Activated naive CD8-positive, alpha-beta T cell treated with anti-CD3 and anti-CD28 coated beads, Interleukin-2, amount 50 U/mL, for 24 hours (primary cell): ENCODE data around the gene DGKI.

Source experiments
- ATAC-seq: fragments of 150-1000 bp; cut with Tn5 transposase; one replicate; pipeline ENCODE4 v1.10.0; 2021
- DNase-seq: peaks from one replicate; pipeline ENCODE4 v3.0.0; 2021
- H3K27ac Mint-ChIP-seq: one replicate; pipeline ENCODE4 v1.8.0; 2021; ENCODE audit warnings: mild to moderate bottlenecking, mixed read lengths
- H3K27me3 Mint-ChIP-seq: one replicate; pipeline ENCODE4 v1.8.0; 2021; ENCODE audit warnings: mixed read lengths
- H3K36me3 Mint-ChIP-seq: one replicate; pipeline ENCODE4 v1.8.0; 2021; ENCODE audit warnings: low read depth, mixed read lengths
- H3K4me1 Mint-ChIP-seq: one replicate; pipeline ENCODE4 v1.8.0; 2021; ENCODE audit warnings: mixed read lengths
- H3K4me3 Mint-ChIP-seq: one replicate; pipeline ENCODE4 v1.8.0; 2021; ENCODE audit warnings: mild to moderate bottlenecking, moderate library complexity, mixed read lengths
- H3K9me3 Mint-ChIP-seq: one replicate; pipeline ENCODE4 v1.8.0; 2021; ENCODE audit warnings: mixed read lengths

DGKI gene

GRCh38 chr7:137363683-137364082 is 483.1 kb downstream of the DGKI start:
- Mint-ChIP-seq H3K27ac (no peak overlapping the region), H3K27me3 (no peaks in the 10 kb centered on the region), H3K4me1 (no peaks in the 10 kb centered on the region), H3K9me3 (peaks cover 21% of the 10 kb centered on the region), H3K4me3 (no peak overlapping the region), H3K36me3 (no peaks in the 10 kb centered on the region)
- no peak for DNase-seq
- ATAC-seq = no peak

GRCh38 chr7:137360087-137360679 is 486.6 kb downstream of the DGKI start:
- H3K4me1 Mint-ChIP-seq = no peaks in the 10 kb centered on the region
- H3K9me3 Mint-ChIP-seq = peaks cover 21% of the 10 kb centered on the region
- no peaks in the 10 kb centered on the region for H3K27me3 Mint-ChIP-seq
- H3K36me3 Mint-ChIP-seq = no peaks in the 10 kb centered on the region
- ATAC-seq (no peak), DNase-seq (no peak)
- H3K27ac Mint-ChIP-seq = no peak overlapping the region
- H3K4me3 Mint-ChIP-seq = no peak overlapping the region

GRCh38 chr7:137354961-137355360 is 491.8 kb downstream of the DGKI start:
- H3K4me3 Mint-ChIP-seq = no peak overlapping the region
- no peaks in the 10 kb centered on the region for H3K36me3 Mint-ChIP-seq
- no peaks in the 10 kb centered on the region for H3K4me1 Mint-ChIP-seq
- ATAC-seq (no peak), DNase-seq (no peak)
- no peak overlapping the region for H3K27ac Mint-ChIP-seq
- H3K9me3 Mint-ChIP-seq = peaks cover 14% of the 10 kb centered on the region
- H3K27me3 Mint-ChIP-seq = no peaks in the 10 kb centered on the region

GRCh38 chr7:137354396-137354795 is 492.4 kb downstream of the DGKI start:
- DNase-seq (no peak), ATAC-seq (no peak)
- peaks cover 13% of the 10 kb centered on the region for H3K9me3 Mint-ChIP-seq
- H3K27me3 Mint-ChIP-seq = no peaks in the 10 kb centered on the region
- no peak overlapping the region for H3K27ac Mint-ChIP-seq
- no peaks in the 10 kb centered on the region for H3K4me1 Mint-ChIP-seq
- no peaks in the 10 kb centered on the region for H3K36me3 Mint-ChIP-seq
- no peak overlapping the region for H3K4me3 Mint-ChIP-seq

GRCh38 chr7:137351941-137352340 is 494.8 kb downstream of the DGKI start:
- Mint-ChIP-seq H3K36me3 (no peaks in the 10 kb centered on the region), H3K4me3 (no peak overlapping the region), H3K27me3 (no peaks in the 10 kb centered on the region), H3K9me3 (peaks cover 11% of the 10 kb centered on the region), H3K27ac (no peak overlapping the region), H3K4me1 (no peaks in the 10 kb centered on the region)
- no peak for DNase-seq
- ATAC-seq = no peak

GRCh38 chr7:137345799-137346449 is 500.9 kb downstream of the DGKI start:
- no peak overlapping the region for H3K27ac Mint-ChIP-seq
- peaks cover 13% of the 10 kb centered on the region for H3K27me3 Mint-ChIP-seq
- peaks cover 4% of the 10 kb centered on the region for H3K9me3 Mint-ChIP-seq
- no peak for ATAC-seq
- no peaks in the 10 kb centered on the region for H3K36me3 Mint-ChIP-seq
- H3K4me1 Mint-ChIP-seq = no peaks in the 10 kb centered on the region
- H3K4me3 Mint-ChIP-seq = no peak overlapping the region
- DNase-seq = no peak

- H3K4me3 Mint-ChIP-seq = no peak within 1 kb of the TSS
- no peak for ATAC-seq
- peaks cover 9% of the 10 kb centered on the region for H3K9me3 Mint-ChIP-seq
- no peaks in the 10 kb centered on the region for H3K36me3 Mint-ChIP-seq
- H3K27ac Mint-ChIP-seq = no peak within 1 kb of the TSS
- H3K27me3 Mint-ChIP-seq = peaks cover 13% of the 10 kb centered on the region
- no peak for DNase-seq
- H3K4me1 Mint-ChIP-seq = no peaks in the 10 kb centered on the region
Observed at GRCh38 chr7:137343281-137343841, 503.4 kb downstream of the DGKI start, which contains the start of gene PTN. Gene PTN, minus strand, starts transcription at chr7:137343733. Its CDS starts 88,760 bp downstream, at chr7:137254973.

GRCh38 chr7:137342828-137343261 is 503.9 kb downstream of the DGKI start:
- ATAC-seq = no peak

GRCh38 chr7:137342265-137342664 is 504.5 kb downstream of the DGKI start:
- DNase-seq (no peak), ATAC-seq (no peak)
- Mint-ChIP-seq H3K4me1 (no peaks in the 10 kb centered on the region), H3K27ac (no peak overlapping the region), H3K36me3 (no peaks in the 10 kb centered on the region), H3K27me3 (peaks cover 15% of the 10 kb centered on the region), H3K9me3 (peaks cover 15% of the 10 kb centered on the region), H3K4me3 (no peak overlapping the region)

More at GRCh38 chr7:137342828-137343261, 503.9 kb downstream of the DGKI start:
- peaks cover 13% of the 10 kb centered on the region for H3K27me3 Mint-ChIP-seq
- DNase-seq = no peak
- H3K4me3 Mint-ChIP-seq = no peak overlapping the region
- H3K9me3 Mint-ChIP-seq = peaks cover 10% of the 10 kb centered on the region
- no peak overlapping the region for H3K27ac Mint-ChIP-seq
- no peaks in the 10 kb centered on the region for H3K4me1 Mint-ChIP-seq
- H3K36me3 Mint-ChIP-seq = no peaks in the 10 kb centered on the region

- Mint-ChIP-seq H3K4me1 (no peaks in the 10 kb centered on the region), H3K4me3 (no peak overlapping the region), H3K27me3 (peaks cover 2% of the 10 kb centered on the region), H3K9me3 (peaks cover 15% of the 10 kb centered on the region), H3K27ac (no peak overlapping the region), H3K36me3 (no peaks in the 10 kb centered on the region)
- ATAC-seq (no peak), DNase-seq (no peak)
Observed at GRCh38 chr7:137337902-137338301, 508.9 kb downstream of the DGKI start.

GRCh38 chr7:137335814-137336213 is 511.0 kb downstream of the DGKI start:
- H3K27me3 Mint-ChIP-seq = peaks cover 2% of the 10 kb centered on the region
- ATAC-seq (no peak), DNase-seq (no peak)
- peaks cover 15% of the 10 kb centered on the region for H3K9me3 Mint-ChIP-seq
- H3K4me3 Mint-ChIP-seq = no peak overlapping the region
- H3K4me1 Mint-ChIP-seq = no peaks in the 10 kb centered on the region
- H3K27ac Mint-ChIP-seq = no peak overlapping the region
- H3K36me3 Mint-ChIP-seq = no peaks in the 10 kb centered on the region

GRCh38 chr7:137331378-137331777 is 515.4 kb downstream of the DGKI start:
- no peak overlapping the region for H3K4me3 Mint-ChIP-seq
- no peak for DNase-seq
- no peak for ATAC-seq
- peaks cover 8% of the 10 kb centered on the region for H3K9me3 Mint-ChIP-seq
- H3K27ac Mint-ChIP-seq = no peak overlapping the region
- no peaks in the 10 kb centered on the region for H3K36me3 Mint-ChIP-seq
- no peaks in the 10 kb centered on the region for H3K4me1 Mint-ChIP-seq
- no peaks in the 10 kb centered on the region for H3K27me3 Mint-ChIP-seq
